CD4-positive, alpha-beta T cell (primary cell): ENCODE results near the gene MRPS26. TPM values are rescaled to one million over a fixed set of nuclear protein-coding genes. Genes with fewer than 3 reads are reported as not detected.

Source experiments
- ATAC-seq: fragments of 200-7000 bp; cut with Tn5 transposase; one replicate; pipeline ENCODE4 v1.10.0; 2022; ENCODE audit warnings: mild to moderate bottlenecking; ENCODE audit not compliant: poor library complexity
- CTCF ChIA-PET: fragments of 350-600 bp; sonication (Branson Sonifier 250); formaldehyde crosslinking; loops from one replicate; lab custom pipeline; 2021; ENCODE audit warnings: antibody characterized with exemption, inconsistent platforms; lab: Charles Lee
- POLR2A ChIA-PET: fragments of 350-600 bp; sonication (Branson Sonifier 250); formaldehyde crosslinking; loops from one replicate; lab custom pipeline; 2021; ENCODE audit warnings: antibody characterized with exemption, inconsistent platforms; lab: Charles Lee
- DNase-seq, 14 experiments: peaks; one replicate each; pipeline ENCODE4 v3.0.0-alpha.2; 2013 to 2020; ENCODE audit warnings: mixed read lengths in 2 of 14
- H3K27ac ChIP-seq, 2 donors: one replicate each; pipeline versions ENCODE4 v1.5.1 to v1.7.0; 2013; ENCODE audit warnings: low read length in 2 of 2, low read depth in 1 of 2, mild to moderate bottlenecking in 1 of 2
- H3K27me3 ChIP-seq, 2 experiments: 1 replicate in 1 of 2; 2 replicates in 1 of 2; pipeline versions ENCODE4 v1.6.1 to v1.7.0; 2013; ENCODE audit warnings: low read length in 2 of 2, control low read depth in 1 of 2, mild to moderate bottlenecking in 1 of 2, moderate library complexity in 1 of 2; ENCODE audit not compliant: insufficient read depth in 2 of 2, control insufficient read depth in 1 of 2
- H3K36me3 ChIP-seq: one replicate; pipeline ENCODE4 v1.6.1; 2013; ENCODE audit warnings: low read length, control low read depth; ENCODE audit not compliant: insufficient read depth
- H3K4me1 ChIP-seq: one replicate; pipeline ENCODE4 v1.6.1; 2013; ENCODE audit warnings: low read length, control low read depth; ENCODE audit not compliant: insufficient read depth
- H3K4me3 ChIP-seq: one replicate; pipeline ENCODE4 v1.5.1; 2013; ENCODE audit warnings: mild to moderate bottlenecking, low read length, moderate library complexity
- H3K9me3 ChIP-seq, 2 experiments: 1 replicate in 1 of 2; 2 replicates in 1 of 2; pipeline versions ENCODE4 v1.6.1 to v1.7.0; 2013; ENCODE audit warnings: low read length in 2 of 2, mild to moderate bottlenecking in 2 of 2, control low read depth in 1 of 2, moderate library complexity in 1 of 2; ENCODE audit not compliant: control insufficient read depth in 1 of 2, insufficient read depth in 1 of 2
- H3K27ac Mint-ChIP-seq: one replicate; pipeline ENCODE4 v1.8.0; 2020; ENCODE audit warnings: mixed read lengths
- H3K27me3 Mint-ChIP-seq: one replicate; pipeline ENCODE4 v1.8.0; 2021; ENCODE audit warnings: mixed read lengths
- H3K36me3 Mint-ChIP-seq: one replicate; pipeline ENCODE4 v1.8.0; 2021; ENCODE audit warnings: low read depth, mixed read lengths
- H3K4me1 Mint-ChIP-seq: one replicate; pipeline ENCODE4 v1.8.0; 2021; ENCODE audit warnings: low read depth, mixed read lengths
- H3K4me3 Mint-ChIP-seq: one replicate; pipeline ENCODE4 v1.8.0; 2020; ENCODE audit warnings: mild to moderate bottlenecking, mixed read lengths
- H3K9me3 Mint-ChIP-seq: one replicate; pipeline ENCODE4 v1.8.0; 2020; ENCODE audit warnings: mixed read lengths
- CTCF ChIP-seq: fragments of 200-600 bp; IDR thresholded peaks from one replicate; pipeline ENCODE4 v1.8.0; 2022; ENCODE audit warnings: antibody characterized with exemption, mild to moderate bottlenecking
- intact Hi-C, 2 experiments: fragments of 100-400 bp; cut with DNase I in 1 of 2; cut with micrococcal nuclease in 1 of 2; formaldehyde crosslinking; loops; one replicate each; pipeline versions ENCODE4 v1.15.1 to v1.9.0; 2023 to 2025; cut with DNase I, micrococcal nuclease
- total RNA-seq, 174 experiments: library from RNA in 2 of 174; stranded (reverse) in 2 of 174; gene quantifications; one replicate each; pipeline ENCODE4 v1.2.3 and lab custom pipeline; 2021 to 2026

The MRPS26 gene
- total RNA-seq, 2 experiments from 2014 or later, result 19.3 to 22.7 TPM

- ChIA-PET POLR2A (no interaction called here), CTCF (interaction anchor here (1.8 kb wide), 1 partner anchor 10 kb away, joined by 3 read pairs; no protein-coding TSS in a partner anchor)
- H3K4me3 ChIP-seq, result no peak within 1 kb of the TSS
- TF ChIP-seq CTCF, result no peak
- intact Hi-C loops, result loop anchor here in 1 of 2 experiments (5.0 to 10.0 kb wide), 3 partner anchors 161 to 201 kb away; partner anchors contain the start of genes DDRGK1, ITPA, PCED1A and PTPRA
- no peak for DNase-seq
- H3K9me3 ChIP-seq, result no peaks in the 10 kb centered on the region
- H3K27ac ChIP-seq, result peak within 1 kb of the TSS in 1 of 2 donors; percentile 21
- peak within 1 kb of the TSS; percentile 81 for H3K27ac Mint-ChIP-seq
- H3K27me3 Mint-ChIP-seq, result no peaks in the 10 kb centered on the region
- peaks cover 47% of the 10 kb centered on the region for H3K36me3 Mint-ChIP-seq
- H3K9me3 Mint-ChIP-seq, result no peaks in the 10 kb centered on the region
- no peak for ATAC-seq
- peaks cover 14% of the 10 kb centered on the region for H3K4me1 Mint-ChIP-seq
- peak within 1 kb of the TSS; percentile 45 for H3K4me3 Mint-ChIP-seq
- no peaks in the 10 kb centered on the region for H3K27me3 ChIP-seq
- peaks cover 27% of the 10 kb centered on the region for H3K4me1 ChIP-seq
- H3K36me3 ChIP-seq, result peaks cover 26% of the 10 kb centered on the region
Measured at GRCh38 chr20:3043322-3043721, 2.5 kb upstream of the MRPS26 start, which contains the start of gene GNRH2. TSS of gene GNRH2 (plus strand) at chr20:3043622. CDS start at chr20:3044415, 793 bp downstream.

- POLR2A ChIA-PET, result interaction anchor here (1.3 kb wide), 1 partner anchor 33 kb away, joined by 8 read pairs; no protein-coding TSS in a partner anchor
- no peak overlapping the region for H3K27ac ChIP-seq
- intact Hi-C loops, result loop anchor here in 1 of 2 experiments (5.0 to 10.0 kb wide), 3 partner anchors 160 to 202 kb away; partner anchors contain the start of genes DDRGK1, ITPA, PCED1A and PTPRA
Measured at GRCh38 chr20:3044336-3044965, 1.4 kb upstream of the MRPS26 start.

More at GRCh38 chr20:3044336-3044965, 1.4 kb upstream of the MRPS26 start:
- peaks cover 14% of the 10 kb centered on the region for H3K4me1 Mint-ChIP-seq
- TF ChIP-seq CTCF, result no peak
- no peaks in the 10 kb centered on the region for H3K27me3 Mint-ChIP-seq
- no peaks in the 10 kb centered on the region for H3K9me3 ChIP-seq
- H3K4me3 Mint-ChIP-seq, result peak overlapping the region; percentile 95
- peaks cover 48% of the 10 kb centered on the region for H3K36me3 Mint-ChIP-seq
- no peak for DNase-seq
- H3K9me3 Mint-ChIP-seq, result no peaks in the 10 kb centered on the region
- peak overlapping the region; percentile 83 for H3K27ac Mint-ChIP-seq
- H3K4me3 ChIP-seq, result no peak overlapping the region
- CTCF ChIA-PET, result interaction anchor here (1.3 to 1.8 kb wide), 2 partner anchors 9 to 25 kb away, joined by 3 read pairs; no protein-coding TSS in a partner anchor
- no peak for ATAC-seq
- peaks cover 24% of the 10 kb centered on the region for H3K36me3 ChIP-seq
- H3K4me1 ChIP-seq, result peaks cover 27% of the 10 kb centered on the region
- no peaks in the 10 kb centered on the region for H3K27me3 ChIP-seq
